ENCODE results near the gene TBC1D22A. TPM values are rescaled to one million over a fixed set of nuclear protein-coding genes. Genes with fewer than 3 reads are reported as not detected.

TBC1D22A gene
- total RNA-seq, 4 donors from 2014 or later: 18.8 to 25.2 (median 23.1) TPM

- Histone ChIP-seq H3K9me3 (no peaks in the 10 kb centered on the region), H3K36me3 (no peaks in the 10 kb centered on the region), H3K27me3 (no peaks in the 10 kb centered on the region), H3K4me1 (no peaks in the 10 kb centered on the region), H3K27ac (no peak overlapping the region), H3K4me3 (no peak overlapping the region)
- TF ChIP-seq POLR2A (IDR thresholded peaks at IDR 0.05) (no peak), CTCF (IDR thresholded peaks at IDR 0.05 in 4 of 5, conservative IDR thresholded peaks at IDR 0.05 in 1 of 5) (no peak)
- no peak for ATAC-seq
- intact Hi-C loops (cut with DNase I; ENCODE audit: low total_unique reads): no loop called here
- in situ Hi-C loops (cut with MboI; ENCODE audit: low sequenced_read_pairs in 4 of 4): no loop called here
- DNase-seq: no peak
Observed at GRCh38 chr22:47124961-47125360, 362.5 kb downstream of the TBC1D22A start.

- TF ChIP-seq POLR2A (IDR thresholded peaks at IDR 0.05) (no peak), CTCF (IDR thresholded peaks at IDR 0.05 in 4 of 5, conservative IDR thresholded peaks at IDR 0.05 in 1 of 5) (no peak)
- in situ Hi-C loops (cut with MboI; ENCODE audit: low sequenced_read_pairs in 4 of 4): no loop called here
Observed at GRCh38 chr22:47125603-47126002, 363.2 kb downstream of the TBC1D22A start.

GRCh38 chr22:47126344-47126811, 363.9 kb downstream of the TBC1D22A start:
- H3K4me3 ChIP-seq: no peak overlapping the region
- ATAC-seq (no peak), DNase-seq (no peak)
- no peaks in the 10 kb centered on the region for H3K9me3 ChIP-seq
- in situ Hi-C loops (cut with MboI; ENCODE audit: low sequenced_read_pairs in 4 of 4): no loop called here
- no peaks in the 10 kb centered on the region for H3K4me1 ChIP-seq
- no peak overlapping the region for H3K27ac ChIP-seq
- H3K27me3 ChIP-seq: no peaks in the 10 kb centered on the region
- intact Hi-C loops (cut with DNase I; ENCODE audit: low total_unique reads): no loop called here
- no peak for TF ChIP-seq POLR2A (IDR thresholded peaks at IDR 0.05)
- no peak for TF ChIP-seq CTCF (IDR thresholded peaks at IDR 0.05 in 4 of 5, conservative IDR thresholded peaks at IDR 0.05 in 1 of 5)
- no peaks in the 10 kb centered on the region for H3K36me3 ChIP-seq

More at GRCh38 chr22:47125603-47126002, 363.2 kb downstream of the TBC1D22A start:
- no peaks in the 10 kb centered on the region for H3K4me1 ChIP-seq
- DNase-seq (no peak), ATAC-seq (no peak)
- no peak overlapping the region for H3K4me3 ChIP-seq
- H3K36me3 ChIP-seq: no peaks in the 10 kb centered on the region
- H3K9me3 ChIP-seq: no peaks in the 10 kb centered on the region
- H3K27ac ChIP-seq: no peak overlapping the region
- no peaks in the 10 kb centered on the region for H3K27me3 ChIP-seq
- intact Hi-C loops (cut with DNase I; ENCODE audit: low total_unique reads): no loop called here

- in situ Hi-C loops (cut with MboI; ENCODE audit: low sequenced_read_pairs in 4 of 4): no loop called here
- Histone ChIP-seq H3K4me1 (no peaks in the 10 kb centered on the region), H3K9me3 (no peaks in the 10 kb centered on the region), H3K27ac (no peak overlapping the region), H3K36me3 (no peaks in the 10 kb centered on the region), H3K4me3 (no peak overlapping the region), H3K27me3 (no peaks in the 10 kb centered on the region)
- no peak for ATAC-seq
- no peak for DNase-seq
- TF ChIP-seq CTCF (IDR thresholded peaks at IDR 0.05 in 4 of 5, conservative IDR thresholded peaks at IDR 0.05 in 1 of 5) (no peak), POLR2A (IDR thresholded peaks at IDR 0.05) (no peak)
- intact Hi-C loops (cut with DNase I; ENCODE audit: low total_unique reads): no loop called here
Observed at GRCh38 chr22:47127441-47127871, 365.0 kb downstream of the TBC1D22A start.

- TF ChIP-seq POLR2A (IDR thresholded peaks at IDR 0.05): no peak
- TF ChIP-seq CTCF (IDR thresholded peaks at IDR 0.05 in 4 of 5, conservative IDR thresholded peaks at IDR 0.05 in 1 of 5): no peak
- in situ Hi-C loops (cut with MboI; ENCODE audit: low sequenced_read_pairs in 4 of 4): no loop called here
- DNase-seq (no peak), ATAC-seq (no peak)
- Histone ChIP-seq H3K9me3 (no peaks in the 10 kb centered on the region), H3K4me1 (no peaks in the 10 kb centered on the region), H3K4me3 (no peak overlapping the region), H3K36me3 (no peaks in the 10 kb centered on the region), H3K27me3 (no peaks in the 10 kb centered on the region), H3K27ac (no peak overlapping the region)
- intact Hi-C loops (cut with DNase I; ENCODE audit: low total_unique reads): no loop called here
Observed at GRCh38 chr22:47128216-47128615, 365.8 kb downstream of the TBC1D22A start.

All from gastrocnemius medialis (tissue), 4 donors.